Progenitor cell of endocrine pancreas (in vitro differentiated cells): Measurements from ENCODE around the gene MRPL38. TPM values are rescaled to one million over a fixed set of nuclear protein-coding genes. Genes with fewer than 3 reads are reported as not detected.

Experiments used
- DNase-seq: peaks from one replicate; pipeline ENCODE4 v3.0.0; 2021; ENCODE audit warnings: low spot score; ENCODE audit not compliant: unreplicated experiment
- H3K27ac Mint-ChIP-seq: 2 replicates; pipeline ENCODE4 v1.8.0; 2021; ENCODE audit warnings: mild to moderate bottlenecking, moderate library complexity, mixed read lengths
- H3K27me3 Mint-ChIP-seq: 2 replicates; pipeline ENCODE4 v1.8.0; 2021; ENCODE audit warnings: mixed read lengths
- H3K36me3 Mint-ChIP-seq: 2 replicates; pipeline ENCODE4 v1.8.0; 2022; ENCODE audit warnings: mixed read lengths; ENCODE audit not compliant: insufficient read depth
- H3K4me1 Mint-ChIP-seq: 2 replicates; pipeline ENCODE4 v1.8.0; 2021; ENCODE audit warnings: low read depth, mixed read lengths
- H3K4me3 Mint-ChIP-seq: 2 replicates; pipeline ENCODE4 v1.8.0; 2021; ENCODE audit warnings: low read depth, mild to moderate bottlenecking, moderate library complexity, mixed read lengths
- H3K9me3 Mint-ChIP-seq: 2 replicates; pipeline ENCODE4 v1.8.0; 2021; ENCODE audit warnings: low read depth, mixed read lengths
- CTCF ChIP-seq: fragments of 200-600 bp; sonication (generic); IDR thresholded peaks from one replicate; pipeline ENCODE4 v1.5.0; 2021; ENCODE audit warnings: antibody characterized with exemption, mild to moderate bottlenecking; ENCODE audit not compliant: unreplicated experiment
- total RNA-seq: library from RNA; stranded (reverse); gene quantifications from 2 replicates; pipeline ENCODE4 v1.2.1, GENCODE V29; 2021

Gene MRPL38
- total RNA-seq, 1 donor from 2014 or later, result 82.7 TPM

- no peak for DNase-seq
- Mint-ChIP-seq H3K9me3 (no peaks in the 10 kb centered on the region), H3K36me3 (peaks cover 6% of the 10 kb centered on the region), H3K27ac (no peak overlapping the region), H3K27me3 (no peaks in the 10 kb centered on the region), H3K4me3 (no peak overlapping the region), H3K4me1 (peaks cover 13% of the 10 kb centered on the region)
- no peak for TF ChIP-seq CTCF
Measured at GRCh38 chr17:75849279-75849646, 55.4 kb downstream of the MRPL38 start.

Other genes starting within 250 kb of the MRPL38 start
- gene RECQL5, start 237.7 kb downstream of the MRPL38 start, total RNA-seq, result 66.8 and 67.7 TPM in 2 replicates
- 102 and 103 TPM in 2 replicates for gene SAP30BP, start 237.5 kb downstream of the MRPL38 start, total RNA-seq
- 9.7 and 14.8 TPM in 2 replicates for gene ITGB4, start 183.4 kb downstream of the MRPL38 start, total RNA-seq
- gene GALK1, start 139.7 kb downstream of the MRPL38 start, total RNA-seq, result 11.2 and 12.7 TPM in 2 replicates
- gene UNK, start 120.1 kb downstream of the MRPL38 start, total RNA-seq, result 70.0 and 72.8 TPM in 2 replicates
- 2.7 and 3.1 TPM in 2 replicates for gene UNC13D, start 60.5 kb downstream of the MRPL38 start, total RNA-seq
- gene WBP2, start 49.5 kb downstream of the MRPL38 start, total RNA-seq, result 47.9 and 57.7 TPM in 2 replicates
- 0.42 and 1.0 TPM in 2 replicates for gene TRIM47, start 26.3 kb downstream of the MRPL38 start, total RNA-seq
- 13.9 and 17.1 TPM in 2 replicates for gene TRIM65, start 7.9 kb downstream of the MRPL38 start, total RNA-seq
- 24.8 and 29.9 TPM in 2 replicates for gene FBF1, start 36.2 kb upstream of the MRPL38 start, total RNA-seq
- 54.6 and 54.7 TPM in 2 replicates for gene ACOX1, start 74.3 kb upstream of the MRPL38 start, total RNA-seq
- gene TEN1, start 74.4 kb upstream of the MRPL38 start, total RNA-seq, result 19.8 and 23.9 TPM in 2 replicates
- gene CDK3, start 96.0 kb upstream of the MRPL38 start, total RNA-seq, result 17.0 and 21.6 TPM in 2 replicates
- gene EVPL, start 122.4 kb upstream of the MRPL38 start, total RNA-seq, result 0.05 TPM in 1 of 2 replicates, not detected in the other
- 74.9 and 79.4 TPM in 2 replicates for gene SRP68, start 167.6 kb upstream of the MRPL38 start, total RNA-seq
- gene GALR2, start 169.9 kb upstream of the MRPL38 start, total RNA-seq, result 1.0 and 1.1 TPM in 2 replicates
- gene ZACN, start 174.3 kb upstream of the MRPL38 start, total RNA-seq, result 0.36 and 0.96 TPM in 2 replicates
- gene EXOC7, start 198.9 kb upstream of the MRPL38 start, total RNA-seq, result 354 and 364 TPM in 2 replicates
- gene FOXJ1, start 236.4 kb upstream of the MRPL38 start, total RNA-seq, result 18.6 and 19.0 TPM in 2 replicates